HCT116 (cell line): ENCODE measurements around the gene TPSD1. TPM values are rescaled to one million over a fixed set of nuclear protein-coding genes. Genes with fewer than 3 reads are reported as not detected.

Experiments
- ATAC-seq: fragments of 200-7000 bp; cut with Tn5 transposase; 2 replicates; pipeline ENCODE4 v1.9.1; 2020; ENCODE audit warnings: mild to moderate bottlenecking, moderate library complexity
- BruUV-seq: library from RNA; stranded (reverse); fragments of 400-500 nt; replicated peaks from 2 replicates; lab custom pipeline; 2021; lab: Mats Ljungman, UMichigan
- CTCF ChIA-PET: fragments of 300-600 bp; sonication (Branson Sonifier 250); formaldehyde crosslinking; loops from one replicate; lab custom pipeline; 2021; ENCODE audit warnings: antibody characterized with exemption; lab: Charles Lee
- POLR2A ChIA-PET: fragments of 300-600, 350-600 bp; sonication (Branson Sonifier 250); formaldehyde crosslinking; loops from one replicate; lab custom pipeline; 2021; ENCODE audit warnings: antibody characterized with exemption; lab: Charles Lee
- RAD21 ChIA-PET, 2 experiments: fragments of 300-600 bp; sonication (Branson Sonifier 250); formaldehyde crosslinking; loops; one replicate each; lab custom pipeline; 2023; ENCODE audit warnings: low total read pairs in 2 of 2; ENCODE audit not compliant: uncharacterized antibody in 2 of 2, unreplicated experiment in 2 of 2, low non-redundant PET in 1 of 2; lab: Charles Lee
- DNase-seq: peaks from one replicate; pipeline ENCODE4 v3.0.0-alpha.2; 2010; ENCODE audit warnings: low read depth, low spot score
- H2AFZ ChIP-seq: fragments of 200-600 bp; shearing (Covaris generic), sonication (generic); 2 replicates; pipeline ENCODE4 v1.6.1; 2017; ENCODE audit warnings: low read depth, mixed run types, mixed read lengths, antibody characterized with exemption, low read length; ENCODE audit not compliant: poor library complexity, severe bottlenecking
- H3K27ac ChIP-seq: 2 replicates; pipeline ENCODE4 v1.5.1; 2012; ENCODE audit warnings: low read depth, low read length
- H3K27me3 ChIP-seq: fragments of 200-600 bp; sonication (generic); 2 replicates; pipeline ENCODE4 v1.6.1; 2016; ENCODE audit warnings: mixed run types, low read length, mixed read lengths; ENCODE audit not compliant: insufficient read depth
- H3K36me3 ChIP-seq, 2 experiments: fragments of 200-500 bp in 1 of 2; fragments of 200-600 bp in 1 of 2; sonication (Bioruptor generic) in 1 of 2; sonication (generic) in 1 of 2; 2 replicates each; pipeline versions ENCODE4 v1.5.1 to v1.6.1; 2014 to 2016; ENCODE audit warnings: low read length in 2 of 2, inconsistent platforms in 1 of 2, mixed read lengths in 1 of 2, mixed run types in 1 of 2; ENCODE audit not compliant: insufficient read depth in 2 of 2, control insufficient read depth in 1 of 2
- H3K4me1 ChIP-seq, 2 experiments: fragments of 200-600 bp in 1 of 2; sonication (generic) in 1 of 2; 2 replicates each; pipeline versions ENCODE4 v1.5.1 to v1.6.1; 2012 to 2017; ENCODE audit warnings: low read length in 2 of 2, inconsistent platforms in 1 of 2, mild to moderate bottlenecking in 1 of 2, mixed read lengths in 1 of 2, mixed run types in 1 of 2, moderate library complexity in 1 of 2; ENCODE audit not compliant: insufficient read depth in 2 of 2, control insufficient read depth in 1 of 2
- H3K4me2 ChIP-seq: fragments of 200-600 bp; sonication (generic); 2 replicates; pipeline ENCODE4 v1.6.1; 2017; ENCODE audit warnings: mixed run types, low read length, mixed read lengths
- H3K4me3 ChIP-seq, 2 experiments: fragments of 200-600 bp in 1 of 2; sonication (generic) in 1 of 2; replicated peaks in 1 of 2; 2 replicates each; pipeline ENCODE4 v1.5.1; 2011 to 2016; ENCODE audit warnings: low read length in 2 of 2, control low read depth in 1 of 2, low read depth in 1 of 2, mild to moderate bottlenecking in 1 of 2, mixed read lengths in 1 of 2, mixed run types in 1 of 2
- H3K79me2 ChIP-seq: fragments of 200-600 bp; sonication (generic); 2 replicates; pipeline ENCODE4 v1.6.1; 2017; ENCODE audit warnings: mild to moderate bottlenecking, mixed run types, low read length, moderate library complexity, mixed read lengths; ENCODE audit not compliant: insufficient read depth
- H3K9ac ChIP-seq: fragments of 200-600 bp; sonication (generic); 2 replicates; pipeline ENCODE4 v1.6.1; 2016; ENCODE audit warnings: low read length, mixed read lengths
- H3K9me2 ChIP-seq: fragments of 200-600 bp; sonication (generic), shearing (Covaris generic); 2 replicates; pipeline ENCODE4 v1.6.1; 2017; ENCODE audit warnings: mixed run types, mild to moderate bottlenecking, moderate library complexity; ENCODE audit not compliant: insufficient read depth
- H3K9me3 ChIP-seq, 2 experiments: fragments of 200-500 bp in 1 of 2; fragments of 200-600 bp in 1 of 2; sonication (Bioruptor generic) in 1 of 2; sonication (generic) in 1 of 2; 2 replicates each; pipeline ENCODE4 v1.6.1; 2014 to 2017; ENCODE audit warnings: low read length in 2 of 2, mixed read lengths in 2 of 2, inconsistent platforms in 1 of 2, low read depth in 1 of 2, mild to moderate bottlenecking in 1 of 2, mixed run types in 1 of 2, moderate library complexity in 1 of 2; ENCODE audit not compliant: control insufficient read depth in 1 of 2, insufficient read depth in 1 of 2
- H4K20me1 ChIP-seq: fragments of 200-600 bp; sonication (generic), shearing (Covaris generic); 2 replicates; pipeline ENCODE4 v1.6.1; 2017; ENCODE audit warnings: mixed run types, mild to moderate bottlenecking, moderate library complexity; ENCODE audit not compliant: insufficient read depth
- CBX3 ChIP-seq: IDR thresholded peaks from 2 replicates; pipeline ENCODE4 v1.6.1; 2012; ENCODE audit warnings: low read depth
- CEBPB ChIP-seq: IDR thresholded peaks from 2 replicates; pipeline ENCODE4 v1.6.1; 2012; ENCODE audit warnings: low read depth
- EZH2phosphoT487 ChIP-seq: fragments of 200-600 bp; IDR thresholded peaks from 2 replicates; pipeline ENCODE4 v1.6.1; 2018; ENCODE audit warnings: antibody characterized with exemption, borderline replicate concordance
- JUND ChIP-seq: IDR thresholded peaks from 2 replicates; pipeline ENCODE4 v1.6.1; 2012
- POLR2AphosphoS5 ChIP-seq: IDR thresholded peaks from 2 replicates; pipeline ENCODE4 v1.6.1; 2011; ENCODE audit warnings: mild to moderate bottlenecking, low read depth, low read length, moderate library complexity
- TCF7L2 ChIP-seq: IDR thresholded peaks from 2 replicates; pipeline ENCODE4 v1.7.0; 2011; ENCODE audit warnings: borderline replicate concordance, inconsistent platforms; ENCODE audit not compliant: insufficient read depth, insufficient read length; ENCODE audit errors: extremely low read depth
- YY1 ChIP-seq: IDR thresholded peaks from 2 replicates; pipeline ENCODE4 v1.6.1; 2011; ENCODE audit warnings: low read length, low read depth, moderate library complexity, mild to moderate bottlenecking; ENCODE audit not compliant: insufficient replicate concordance; ENCODE audit errors: extremely low read depth
- ZFX ChIP-seq: fragments of 450-650 bp; IDR thresholded peaks from 2 replicates; pipeline ENCODE4 v1.6.1; 2017
- ZNF274 ChIP-seq: fragments of 200-500 bp; sonication (Bioruptor generic); IDR thresholded peaks from 2 replicates; pipeline ENCODE4 v1.6.1; 2014; ENCODE audit warnings: mild to moderate bottlenecking, low read depth, low read length, inconsistent platforms
- intact Hi-C: fragments of 100-400 bp; cut with micrococcal nuclease; formaldehyde crosslinking; loops from 2 replicates; pipeline ENCODE4 v1.10.0; 2022
- total RNA-seq: library from RNA; stranded (reverse); gene quantifications from one replicate; pipeline ENCODE4 v1.2.1, GENCODE V29; 2021; ENCODE audit not compliant: unreplicated experiment
- TF ChIP-seq, protein P1 (sequence below): IDR thresholded peaks from 2 replicates; pipeline ENCODE4 v1.6.1; 2012; ENCODE audit warnings: low read depth
- TF ChIP-seq, protein P2 (sequence below): IDR thresholded peaks from 2 replicates; pipeline ENCODE4 v1.6.1; 2012
- TF ChIP-seq, protein P3 (sequence below), 3 experiments: fragments of 200-600 bp in 1 of 3; sonication (generic) in 1 of 3; IDR thresholded peaks in 2 of 3; conservative IDR thresholded peaks in 1 of 3; 2 replicates each; pipeline ENCODE4 v1.5.1; 2012 to 2017; ENCODE audit warnings: low read depth in 2 of 3, low read length in 2 of 3, antibody characterized with exemption in 1 of 3, borderline replicate concordance in 1 of 3, control low read depth in 1 of 3, mild to moderate bottlenecking in 1 of 3, mixed read lengths in 1 of 3, mixed run types in 1 of 3, moderate library complexity in 1 of 3; ENCODE audit not compliant: insufficient read depth in 1 of 3

The TPSD1 gene
- total RNA-seq, 1 experiment from 2014 or later: not detected

DNA sequence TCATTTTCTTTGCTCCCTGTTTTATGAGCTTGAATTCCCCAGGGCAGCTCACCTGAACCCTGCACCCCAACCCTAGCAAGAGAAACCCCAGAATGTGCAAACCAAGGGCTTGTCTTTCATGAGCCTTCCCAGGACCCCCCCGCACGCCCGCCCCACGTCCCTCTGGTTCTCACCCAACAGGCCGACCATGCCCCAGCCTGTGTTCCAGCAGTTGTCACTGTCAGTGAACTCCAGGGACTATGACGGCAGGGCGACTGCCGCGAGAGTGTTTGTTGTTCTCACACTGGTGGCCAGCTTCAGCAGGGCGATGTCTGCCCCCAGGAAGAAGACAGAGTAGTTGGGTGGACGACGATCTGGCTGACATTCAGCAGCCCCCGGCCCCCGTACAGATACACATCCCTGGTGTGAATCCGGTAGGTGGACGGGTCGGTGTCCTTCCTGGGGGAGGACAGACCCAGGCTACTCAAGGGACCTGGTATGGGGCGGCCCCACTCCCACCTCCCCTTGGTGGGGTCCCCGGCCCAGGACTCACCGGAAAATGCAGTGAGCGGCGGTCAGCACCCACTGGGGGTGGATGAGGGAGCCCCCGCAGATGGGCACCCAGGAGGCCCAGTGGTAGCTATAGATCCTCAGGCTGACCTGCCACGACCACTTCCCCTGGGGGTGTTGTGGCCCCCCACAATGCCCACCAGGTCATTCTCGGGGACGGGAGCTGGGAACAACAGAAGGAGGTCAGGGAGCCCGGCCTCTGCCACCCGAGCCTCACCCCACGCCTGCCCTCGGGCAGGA lies 20.1 kb downstream of the TPSD1 start:
- no peak overlapping the region for H3K27ac ChIP-seq
- H3K9me2 ChIP-seq: no peaks in the 10 kb centered on the region
- H3K4me2 ChIP-seq: no peak overlapping the region
- POLR2A ChIA-PET: no interaction called here
- H2AFZ ChIP-seq: no peak overlapping the region
- no peaks in the 10 kb centered on the region for H3K9me3 ChIP-seq
- no peak overlapping the region for H3K4me3 ChIP-seq
- no peaks in the 10 kb centered on the region for H3K27me3 ChIP-seq
- RAD21 ChIA-PET: no interaction called here
- DNase-seq (no peak), ATAC-seq (no peak)
- no peaks in the 10 kb centered on the region for H3K36me3 ChIP-seq
- no peaks in the 10 kb centered on the region for H4K20me1 ChIP-seq
- no TSS peak for BruUV-seq
- no peak for TF ChIP-seq EZH2phosphoT487
- TF ChIP-seq ZNF274: no peak
- TF ChIP-seq, protein P1, sequence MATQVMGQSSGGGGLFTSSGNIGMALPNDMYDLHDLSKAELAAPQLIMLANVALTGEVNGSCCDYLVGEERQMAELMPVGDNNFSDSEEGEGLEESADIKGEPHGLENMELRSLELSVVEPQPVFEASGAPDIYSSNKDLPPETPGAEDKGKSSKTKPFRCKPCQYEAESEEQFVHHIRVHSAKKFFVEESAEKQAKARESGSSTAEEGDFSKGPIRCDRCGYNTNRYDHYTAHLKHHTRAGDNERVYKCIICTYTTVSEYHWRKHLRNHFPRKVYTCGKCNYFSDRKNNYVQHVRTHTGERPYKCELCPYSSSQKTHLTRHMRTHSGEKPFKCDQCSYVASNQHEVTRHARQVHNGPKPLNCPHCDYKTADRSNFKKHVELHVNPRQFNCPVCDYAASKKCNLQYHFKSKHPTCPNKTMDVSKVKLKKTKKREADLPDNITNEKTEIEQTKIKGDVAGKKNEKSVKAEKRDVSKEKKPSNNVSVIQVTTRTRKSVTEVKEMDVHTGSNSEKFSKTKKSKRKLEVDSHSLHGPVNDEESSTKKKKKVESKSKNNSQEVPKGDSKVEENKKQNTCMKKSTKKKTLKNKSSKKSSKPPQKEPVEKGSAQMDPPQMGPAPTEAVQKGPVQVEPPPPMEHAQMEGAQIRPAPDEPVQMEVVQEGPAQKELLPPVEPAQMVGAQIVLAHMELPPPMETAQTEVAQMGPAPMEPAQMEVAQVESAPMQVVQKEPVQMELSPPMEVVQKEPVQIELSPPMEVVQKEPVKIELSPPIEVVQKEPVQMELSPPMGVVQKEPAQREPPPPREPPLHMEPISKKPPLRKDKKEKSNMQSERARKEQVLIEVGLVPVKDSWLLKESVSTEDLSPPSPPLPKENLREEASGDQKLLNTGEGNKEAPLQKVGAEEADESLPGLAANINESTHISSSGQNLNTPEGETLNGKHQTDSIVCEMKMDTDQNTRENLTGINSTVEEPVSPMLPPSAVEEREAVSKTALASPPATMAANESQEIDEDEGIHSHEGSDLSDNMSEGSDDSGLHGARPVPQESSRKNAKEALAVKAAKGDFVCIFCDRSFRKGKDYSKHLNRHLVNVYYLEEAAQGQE: no peak
- no peak for TF ChIP-seq CBX3
- TF ChIP-seq TCF7L2: no peak
- TF ChIP-seq, protein P2, sequence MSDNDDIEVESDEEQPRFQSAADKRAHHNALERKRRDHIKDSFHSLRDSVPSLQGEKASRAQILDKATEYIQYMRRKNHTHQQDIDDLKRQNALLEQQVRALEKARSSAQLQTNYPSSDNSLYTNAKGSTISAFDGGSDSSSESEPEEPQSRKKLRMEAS: no peak
- no peak for TF ChIP-seq ZFX
- TF ChIP-seq CEBPB: no peak
- no peak for TF ChIP-seq POLR2AphosphoS5
- no peak for TF ChIP-seq JUND
- no peak for TF ChIP-seq YY1
- TF ChIP-seq, protein P3, sequence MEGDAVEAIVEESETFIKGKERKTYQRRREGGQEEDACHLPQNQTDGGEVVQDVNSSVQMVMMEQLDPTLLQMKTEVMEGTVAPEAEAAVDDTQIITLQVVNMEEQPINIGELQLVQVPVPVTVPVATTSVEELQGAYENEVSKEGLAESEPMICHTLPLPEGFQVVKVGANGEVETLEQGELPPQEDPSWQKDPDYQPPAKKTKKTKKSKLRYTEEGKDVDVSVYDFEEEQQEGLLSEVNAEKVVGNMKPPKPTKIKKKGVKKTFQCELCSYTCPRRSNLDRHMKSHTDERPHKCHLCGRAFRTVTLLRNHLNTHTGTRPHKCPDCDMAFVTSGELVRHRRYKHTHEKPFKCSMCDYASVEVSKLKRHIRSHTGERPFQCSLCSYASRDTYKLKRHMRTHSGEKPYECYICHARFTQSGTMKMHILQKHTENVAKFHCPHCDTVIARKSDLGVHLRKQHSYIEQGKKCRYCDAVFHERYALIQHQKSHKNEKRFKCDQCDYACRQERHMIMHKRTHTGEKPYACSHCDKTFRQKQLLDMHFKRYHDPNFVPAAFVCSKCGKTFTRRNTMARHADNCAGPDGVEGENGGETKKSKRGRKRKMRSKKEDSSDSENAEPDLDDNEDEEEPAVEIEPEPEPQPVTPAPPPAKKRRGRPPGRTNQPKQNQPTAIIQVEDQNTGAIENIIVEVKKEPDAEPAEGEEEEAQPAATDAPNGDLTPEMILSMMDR (IDR thresholded peaks at IDR 0.05 in 2 of 3, conservative IDR thresholded peaks at IDR 0.05 in 1 of 3; ENCODE audit: borderline replicate concordance in 1 of 3, insufficient read depth in 1 of 3, low read depth in 2 of 3, low read length in 2 of 3): no peak
- H3K4me1 ChIP-seq: no peaks in the 10 kb centered on the region
- CTCF ChIA-PET: no interaction called here
- no peak overlapping the region for H3K9ac ChIP-seq
- intact Hi-C loops: no loop called here
- H3K79me2 ChIP-seq: no peaks in the 10 kb centered on the region
